Mesothelial cell of epicardium (in vitro differentiated cells): ENCODE data around the gene TRIM75. TPM values are rescaled to one million over a fixed set of nuclear protein-coding genes. Genes with fewer than 3 reads are reported as not detected.
A peak's percentile ranks its signal among the peaks of the same experiment; 100 is the strongest.
"Not testable (repeated sequence)": the region's sequence is repeated elsewhere in the genome, so short reads cannot be mapped to it uniquely, and the experiment has no call there.

Source experiments
- DNase-seq, 2 experiments: peaks; one replicate each; pipeline ENCODE4 v3.0.0; 2021; ENCODE audit warnings: low spot score in 2 of 2; ENCODE audit not compliant: unreplicated experiment in 2 of 2
- H3K27ac Mint-ChIP-seq: 2 replicates; pipeline ENCODE4 v1.8.0; 2021; ENCODE audit warnings: mixed read lengths
- H3K27me3 Mint-ChIP-seq: 2 replicates; pipeline ENCODE4 v1.8.0; 2021; ENCODE audit warnings: low read depth, mixed read lengths
- H3K36me3 Mint-ChIP-seq: 2 replicates; pipeline ENCODE4 v1.8.0; 2021; ENCODE audit warnings: mixed read lengths
- H3K4me1 Mint-ChIP-seq: 2 replicates; pipeline ENCODE4 v1.8.0; 2021; ENCODE audit warnings: mixed read lengths
- H3K4me3 Mint-ChIP-seq: 2 replicates; pipeline ENCODE4 v1.8.0; 2021; ENCODE audit warnings: mild to moderate bottlenecking, moderate library complexity, mixed read lengths
- H3K9me3 Mint-ChIP-seq: 2 replicates; pipeline ENCODE4 v1.8.0; 2021; ENCODE audit warnings: mixed read lengths
- CTCF ChIP-seq: fragments of 200-600 bp; sonication (generic); IDR thresholded peaks from one replicate; pipeline ENCODE4 v1.5.0; 2021; ENCODE audit warnings: antibody characterized with exemption; ENCODE audit not compliant: unreplicated experiment
- total RNA-seq: library from RNA; stranded (reverse); gene quantifications from 3 replicates; pipeline ENCODE4 v1.2.1, GENCODE V29; 2021

TRIM75 gene
- total RNA-seq, 1 donor from 2014 or later, result not detected

- Mint-ChIP-seq H3K4me1 (peaks cover 24% of the 10 kb centered on the region), H3K27ac (no peak overlapping the region), H3K9me3 (no peaks in the 10 kb centered on the region), H3K36me3 (no peaks in the 10 kb centered on the region), H3K4me3 (no peak overlapping the region), H3K27me3 (no peaks in the 10 kb centered on the region)
- no peak for TF ChIP-seq CTCF
- DNase-seq, result no peak
Observed at GRCh38 chr4:165058666-165059065, 5.0 kb downstream of the TRIM75 start.

DNA sequence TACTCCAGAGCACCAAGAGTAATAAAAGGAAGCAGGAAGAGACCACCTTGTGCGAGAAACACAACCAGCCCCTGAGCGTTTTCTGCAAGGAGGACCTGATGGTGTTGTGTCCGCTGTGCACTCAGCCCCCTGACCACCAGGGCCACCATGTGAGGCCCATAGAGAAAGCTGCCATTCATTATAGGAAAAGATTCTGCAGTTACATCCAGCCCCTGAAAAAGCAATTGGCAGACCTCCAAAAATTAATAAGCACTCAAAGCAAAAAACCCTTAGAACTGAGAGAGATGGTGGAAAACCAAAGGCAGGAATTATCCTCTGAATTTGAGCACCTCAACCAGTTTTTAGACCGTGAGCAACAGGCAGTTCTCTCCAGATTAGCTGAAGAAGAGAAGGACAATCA lies 5.7 kb downstream of the TRIM75 start:
- Mint-ChIP-seq H3K4me1 (peaks cover 24% of the 10 kb centered on the region), H3K9me3 (no peaks in the 10 kb centered on the region), H3K27me3 (no peaks in the 10 kb centered on the region), H3K4me3 (no peak overlapping the region), H3K36me3 (no peaks in the 10 kb centered on the region), H3K27ac (no peak overlapping the region)
- DNase-seq, result no peak
- TF ChIP-seq CTCF, result no peak

DNA sequence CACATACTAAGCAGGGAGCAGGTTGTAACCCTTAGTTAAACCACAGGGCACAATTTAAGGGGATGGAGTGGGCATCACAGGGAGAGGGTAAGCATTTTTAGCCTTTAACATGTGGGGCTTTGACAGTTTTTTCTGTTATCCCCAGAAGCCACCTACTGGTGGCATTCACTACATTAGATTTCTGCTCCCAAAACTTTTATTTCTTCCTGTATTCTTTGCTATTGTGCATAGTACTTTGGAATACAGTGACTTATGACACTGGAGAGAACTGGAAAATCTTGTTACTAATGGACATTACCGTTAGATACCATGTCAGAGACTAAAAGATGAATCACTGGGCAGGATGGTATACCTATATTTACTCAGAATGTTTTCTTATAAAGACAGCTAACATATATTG lies 7.3 kb downstream of the TRIM75 start:
- no peak for TF ChIP-seq CTCF
- Mint-ChIP-seq H3K27me3 (no peaks in the 10 kb centered on the region), H3K27ac (no peak overlapping the region), H3K36me3 (no peaks in the 10 kb centered on the region), H3K9me3 (no peaks in the 10 kb centered on the region), H3K4me3 (no peak overlapping the region), H3K4me1 (peaks cover 24% of the 10 kb centered on the region)
- DNase-seq, result no peak

DNA sequence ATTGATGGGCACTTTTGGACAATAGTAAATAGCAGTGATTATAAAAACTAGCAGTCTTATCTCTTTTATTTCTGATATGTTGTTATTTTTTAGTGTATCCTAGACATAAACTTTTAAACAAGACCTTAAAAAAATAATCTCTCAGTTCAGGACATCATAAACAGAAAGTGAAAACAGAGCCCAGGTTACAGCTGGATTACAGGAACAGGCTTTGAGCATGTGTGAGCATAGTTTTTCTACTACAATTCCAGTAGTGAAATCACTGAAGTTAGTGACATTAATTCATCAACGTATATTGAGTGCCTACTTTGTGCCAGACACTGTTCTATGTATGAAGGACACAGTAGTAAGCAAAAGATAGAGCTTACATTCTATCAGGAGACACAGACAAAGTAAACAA lies 16.9 kb downstream of the TRIM75 start:
- no peak for DNase-seq
- H3K4me1 Mint-ChIP-seq, result peaks cover 17% of the 10 kb centered on the region
- TF ChIP-seq CTCF, result no peak
- no peak overlapping the region for H3K27ac Mint-ChIP-seq
- no peaks in the 10 kb centered on the region for H3K9me3 Mint-ChIP-seq
- H3K27me3 Mint-ChIP-seq, result no peaks in the 10 kb centered on the region
- H3K36me3 Mint-ChIP-seq, result no peaks in the 10 kb centered on the region
- no peak overlapping the region for H3K4me3 Mint-ChIP-seq

DNA sequence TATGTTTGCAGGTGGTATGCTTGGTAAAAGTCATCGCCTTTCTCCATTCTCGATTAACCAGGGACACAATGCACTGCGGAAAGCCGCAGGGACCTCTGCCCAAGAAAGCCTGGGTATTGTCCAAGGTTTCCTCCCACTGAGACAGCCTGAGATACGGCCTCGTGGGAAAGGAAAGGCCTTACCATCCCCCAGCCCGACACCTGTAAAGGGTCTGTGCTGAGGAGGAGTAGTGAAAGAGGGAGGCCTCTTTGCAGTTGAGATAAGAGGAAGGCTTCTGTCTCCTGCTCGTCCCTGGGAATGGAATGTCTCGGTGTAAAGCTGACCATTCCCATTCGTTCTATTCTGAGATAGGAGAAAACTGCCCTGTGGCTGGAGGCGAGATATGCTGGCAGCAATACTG lies 19.7 kb downstream of the TRIM75 start:
- H3K36me3 Mint-ChIP-seq, H3K4me3 Mint-ChIP-seq, H3K9me3 Mint-ChIP-seq, H3K27me3 Mint-ChIP-seq, DNase-seq: not testable (repeated sequence)
- H3K4me1 Mint-ChIP-seq, result peaks cover 17% of the 10 kb centered on the region
- H3K27ac Mint-ChIP-seq, result peak overlapping the region; percentile 75

DNA sequence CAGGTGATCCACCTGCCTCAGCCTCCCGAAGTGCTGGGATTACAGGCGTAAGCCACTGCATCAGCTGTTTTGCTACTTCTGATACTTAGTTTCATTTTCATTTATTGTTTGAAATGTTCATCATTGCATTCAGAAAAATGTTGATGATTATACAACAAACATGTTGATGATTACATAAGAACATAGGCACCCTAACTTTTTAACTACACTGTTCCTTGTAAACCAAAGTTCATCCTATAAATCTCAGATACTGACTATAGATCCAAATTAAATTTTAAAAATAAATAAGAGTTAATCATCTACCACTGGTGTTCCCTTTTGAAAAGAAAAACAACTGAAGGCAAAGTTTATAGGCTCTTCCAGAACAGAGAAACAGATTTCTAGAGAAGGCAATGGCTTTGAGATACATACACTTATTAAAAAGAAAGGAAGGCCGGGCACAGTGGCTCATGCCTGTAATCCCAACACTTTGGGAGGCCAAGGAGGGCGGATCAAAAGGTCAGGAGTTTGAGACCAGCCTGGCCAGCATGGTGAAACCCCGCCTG lies 23.4 kb downstream of the TRIM75 start:
- peaks cover 25% of the 10 kb centered on the region for H3K4me1 Mint-ChIP-seq
- H3K4me3 Mint-ChIP-seq, result no peak overlapping the region
- H3K27ac Mint-ChIP-seq, result no peak overlapping the region
- no peaks in the 10 kb centered on the region for H3K9me3 Mint-ChIP-seq
- no peak for TF ChIP-seq CTCF
- no peaks in the 10 kb centered on the region for H3K27me3 Mint-ChIP-seq
- DNase-seq, result no peak
- peaks cover 11% of the 10 kb centered on the region for H3K36me3 Mint-ChIP-seq
